Measurements from ENCODE around the gene THSD4.

THSD4 gene

DNA sequence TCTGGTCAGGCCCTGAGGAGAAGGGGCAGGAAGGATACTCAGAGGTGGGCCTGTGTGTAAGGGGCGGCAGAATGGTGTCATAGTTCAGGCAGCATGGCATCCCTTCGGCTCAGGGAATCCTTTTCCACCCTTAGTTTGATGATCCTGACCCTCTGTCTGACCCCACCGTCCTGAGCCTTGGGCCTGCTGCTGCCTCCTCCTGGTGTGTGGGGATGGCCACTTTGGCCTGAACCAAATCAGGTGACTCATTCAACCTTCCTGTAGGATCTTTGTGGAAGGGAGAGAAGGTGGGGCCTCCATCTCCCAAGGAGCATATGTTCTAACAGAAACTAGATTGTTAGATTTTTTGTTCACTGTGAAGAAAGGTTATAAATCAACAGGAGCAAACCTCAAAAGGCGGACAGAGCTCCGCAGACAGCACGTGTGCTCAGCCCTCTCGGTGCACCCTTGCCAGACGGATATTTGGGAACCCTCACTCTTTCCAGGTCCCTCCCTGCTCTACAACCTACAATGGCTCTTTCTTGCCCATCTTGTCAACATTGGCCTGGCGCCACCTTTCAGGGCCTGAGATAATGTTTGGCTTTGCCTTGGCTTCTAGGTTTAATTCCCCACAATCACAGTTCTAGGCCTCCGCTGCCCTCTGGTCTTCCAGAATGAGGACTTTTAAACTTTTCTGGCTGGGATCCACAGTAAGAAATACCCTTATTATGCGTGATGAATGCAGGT lies 21.7 kb downstream of the THSD4 start:
- Histone ChIP-seq H4K20me1 (no peaks in the 10 kb centered on the region), H3K27ac (peak overlapping the region in 2 of 11 experiments; percentile 15 to 29; a peak in 1 of 22 replicates), H3K4me2 (peak overlapping the region in 7 of 11 experiments; percentile 6 to 65 (median 45); a peak in 10 of 22 replicates), H3K9me3 (replicated peaks in 1 of 11) (peaks cover 0 to 9% (median 0%) of the 10 kb centered on the region in 11 experiments; a peak in 4 of 22 replicates), H3K27me3 (no peaks in the 10 kb centered on the region), H3K36me3 (no peaks in the 10 kb centered on the region), H3K9ac (no peak overlapping the region), H3K4me3 (no peak overlapping the region), H3K4me1 (peaks cover 0 to 13% (median 9%) of the 10 kb centered on the region in 10 experiments; a peak in 11 of 20 replicates)
- TF ChIP-seq Cebpa-rat (IDR thresholded peaks at IDR 0.05): no peak

DNA sequence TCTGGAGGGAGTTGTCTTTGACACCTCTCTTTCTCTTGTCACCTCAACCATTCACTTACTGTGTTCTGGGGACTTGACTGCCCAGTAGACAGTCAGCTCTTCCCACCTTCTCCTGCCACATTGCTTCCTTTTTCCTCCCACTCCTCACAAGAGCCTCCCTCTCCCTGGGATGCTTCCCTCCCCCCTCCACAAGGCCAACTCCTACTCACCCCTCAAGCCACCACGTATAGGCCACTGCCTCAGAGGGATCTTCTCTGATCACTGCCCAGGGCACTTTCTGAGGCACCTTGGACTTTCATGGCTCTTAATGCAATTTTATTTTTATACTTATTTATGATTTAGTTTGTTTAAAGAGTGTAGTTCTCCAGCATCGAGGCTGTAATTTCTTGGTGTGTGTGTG lies 23.2 kb downstream of the THSD4 start:
- H3K4me3 ChIP-seq: no peak overlapping the region
- H4K20me1 ChIP-seq: no peaks in the 10 kb centered on the region
- no peak for TF ChIP-seq Cebpa-rat (IDR thresholded peaks at IDR 0.05)
- H3K9me3 ChIP-seq (replicated peaks in 1 of 11): peaks cover 0 to 9% (median 0%) of the 10 kb centered on the region in 11 experiments; a peak in 4 of 22 replicates
- H3K27ac ChIP-seq: no peak overlapping the region
- no peak overlapping the region for H3K4me2 ChIP-seq
- H3K36me3 ChIP-seq: no peaks in the 10 kb centered on the region
- H3K9ac ChIP-seq: no peak overlapping the region
- peaks cover 0 to 13% (median 9%) of the 10 kb centered on the region in 10 experiments; a peak in 11 of 20 replicates for H3K4me1 ChIP-seq
- H3K27me3 ChIP-seq: no peaks in the 10 kb centered on the region

DNA sequence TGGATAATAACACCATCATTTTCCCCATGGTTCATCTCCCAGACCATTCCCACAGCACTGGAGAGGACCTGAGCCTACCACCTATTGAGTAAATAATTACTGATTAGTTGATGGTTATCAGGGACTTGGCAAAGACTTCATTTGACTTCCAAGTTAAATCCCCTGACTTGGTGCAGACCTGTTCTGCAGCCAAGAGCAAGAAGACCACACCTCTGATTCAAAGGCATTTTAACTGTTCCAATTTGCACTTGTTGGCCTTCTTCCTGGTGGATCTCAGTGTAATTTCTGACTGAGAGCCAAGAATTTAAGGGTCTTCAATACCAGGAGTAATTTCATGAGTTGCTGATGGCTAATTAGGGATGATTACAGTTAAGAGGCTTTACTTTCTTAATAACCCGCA lies 24.0 kb downstream of the THSD4 start:
- Histone ChIP-seq H3K9me3 (replicated peaks in 1 of 11) (peaks cover 0 to 9% (median 0%) of the 10 kb centered on the region in 11 experiments; a peak in 4 of 22 replicates), H3K27ac (no peak overlapping the region), H3K36me3 (no peaks in the 10 kb centered on the region), H3K4me3 (no peak overlapping the region), H3K4me2 (no peak overlapping the region), H3K9ac (no peak overlapping the region), H4K20me1 (no peaks in the 10 kb centered on the region), H3K4me1 (peaks cover 0 to 13% (median 9%) of the 10 kb centered on the region in 10 experiments; a peak in 11 of 20 replicates), H3K27me3 (no peaks in the 10 kb centered on the region)
- TF ChIP-seq Cebpa-rat (IDR thresholded peaks at IDR 0.05): no peak

- H4K20me1 ChIP-seq: no peaks in the 10 kb centered on the region
- H3K9me3 ChIP-seq (replicated peaks in 1 of 11): peaks cover 0 to 9% (median 0%) of the 10 kb centered on the region in 11 experiments; a peak in 4 of 22 replicates
- H3K4me2 ChIP-seq: no peak overlapping the region
- H3K4me1 ChIP-seq: peaks cover 0 to 6% (median 4%) of the 10 kb centered on the region in 10 experiments; a peak in 11 of 20 replicates
- H3K9ac ChIP-seq: no peak overlapping the region
- TF ChIP-seq Cebpa-rat (IDR thresholded peaks at IDR 0.05): no peak
- no peak overlapping the region for H3K4me3 ChIP-seq
- no peaks in the 10 kb centered on the region for H3K36me3 ChIP-seq
- no peaks in the 10 kb centered on the region for H3K27me3 ChIP-seq
- H3K27ac ChIP-seq: no peak overlapping the region
Measured at GRCh38 chr15:71141572-71141971, 26.3 kb downstream of the THSD4 start.

DNA sequence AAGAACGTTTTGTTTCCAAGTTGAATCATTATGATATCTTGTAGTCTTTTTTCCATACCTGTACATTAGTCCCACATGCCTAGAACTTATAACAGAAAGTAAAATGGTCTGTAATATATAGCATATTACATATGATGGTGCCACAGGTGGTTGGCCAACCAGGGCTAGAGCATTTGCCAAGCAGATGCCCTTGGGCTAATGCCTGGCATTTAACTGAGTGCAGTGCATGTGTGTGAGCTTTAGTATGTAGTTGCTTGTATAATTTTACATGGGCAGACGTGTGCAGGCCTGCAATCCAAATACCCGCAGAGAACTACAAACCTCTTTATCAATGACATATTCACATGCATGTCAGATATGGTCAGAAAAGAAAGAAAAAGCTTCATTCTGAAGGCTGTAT lies 27.5 kb downstream of the THSD4 start:
- Histone ChIP-seq H4K20me1 (no peaks in the 10 kb centered on the region), H3K4me2 (no peak overlapping the region), H3K9me3 (replicated peaks in 1 of 11) (peaks cover 0 to 8% (median 0%) of the 10 kb centered on the region in 11 experiments; a peak in 4 of 22 replicates), H3K36me3 (no peaks in the 10 kb centered on the region), H3K4me1 (no peaks in the 10 kb centered on the region), H3K4me3 (no peak overlapping the region), H3K9ac (no peak overlapping the region), H3K27me3 (no peaks in the 10 kb centered on the region), H3K27ac (no peak overlapping the region)
- TF ChIP-seq Cebpa-rat (IDR thresholded peaks at IDR 0.05): no peak

DNA sequence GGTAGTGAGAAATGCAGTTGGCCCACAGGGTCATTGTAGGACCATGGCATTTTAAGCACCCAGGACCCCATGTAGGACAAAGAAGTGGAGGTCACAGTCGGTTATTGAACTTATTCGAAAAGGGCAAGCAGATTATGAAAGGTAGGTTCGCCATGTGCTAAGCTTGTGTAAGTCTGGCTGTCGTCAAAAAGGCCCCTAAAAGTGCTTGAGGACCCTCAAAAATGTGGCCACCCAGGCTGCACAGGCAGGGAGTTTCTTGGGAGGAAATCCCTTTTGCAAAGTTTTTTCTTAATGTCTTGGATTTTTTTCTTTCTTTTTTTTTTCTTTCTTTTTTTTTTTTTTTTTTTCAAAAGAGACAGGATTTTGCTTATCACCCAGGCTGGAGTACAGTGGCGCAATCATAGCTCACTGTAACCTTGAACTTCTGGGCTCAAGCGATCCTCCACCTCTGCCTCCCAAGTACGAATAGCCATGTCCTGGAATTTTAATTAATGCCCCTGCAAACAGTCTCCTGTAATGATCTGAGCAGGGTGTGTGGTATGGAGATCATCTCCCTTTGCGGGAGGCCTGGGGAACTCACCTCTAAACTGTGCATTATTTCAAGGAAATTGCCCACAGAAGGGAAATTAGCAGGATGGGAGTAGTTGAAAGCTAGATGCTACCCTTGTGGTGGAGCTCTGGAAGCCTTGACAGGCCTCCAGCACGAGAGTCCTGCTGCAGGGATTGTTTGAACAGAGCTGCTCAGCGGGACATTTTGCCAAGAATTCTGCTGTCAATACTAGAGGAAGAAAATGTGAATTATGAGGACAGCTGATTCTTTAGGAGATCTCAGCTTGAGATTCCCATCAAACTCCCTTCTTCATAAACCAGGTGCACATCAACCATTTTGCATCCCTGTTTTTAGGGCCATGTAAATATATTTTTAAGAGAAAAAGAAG lies 28.4 kb downstream of the THSD4 start:
- Histone ChIP-seq H3K27me3 (no peaks in the 10 kb centered on the region), H3K4me2 (no peak overlapping the region), H3K27ac (no peak overlapping the region), H4K20me1 (no peaks in the 10 kb centered on the region), H3K36me3 (no peaks in the 10 kb centered on the region), H3K9me3 (replicated peaks in 1 of 11) (no peaks in the 10 kb centered on the region; a peak in 1 of 22 replicates), H3K9ac (no peak overlapping the region), H3K4me1 (no peaks in the 10 kb centered on the region), H3K4me3 (no peak overlapping the region)
- TF ChIP-seq Cebpa-rat (IDR thresholded peaks at IDR 0.05): no peak

GRCh38 chr15:71145648-71146047 lies 30.4 kb downstream of the THSD4 start:
- Histone ChIP-seq H3K27ac (no peak overlapping the region), H3K4me2 (no peak overlapping the region)
- no peak for TF ChIP-seq Cebpa-rat (IDR thresholded peaks at IDR 0.05)

GRCh38 chr15:71146580-71146982 lies 31.3 kb downstream of the THSD4 start:
- no peaks in the 10 kb centered on the region for H3K4me1 ChIP-seq

More at GRCh38 chr15:71145648-71146047, 30.4 kb downstream of the THSD4 start:
- no peaks in the 10 kb centered on the region for H3K9me3 ChIP-seq (replicated peaks in 1 of 11)
- no peaks in the 10 kb centered on the region for H3K36me3 ChIP-seq
- no peak overlapping the region for H3K4me3 ChIP-seq
- no peaks in the 10 kb centered on the region for H4K20me1 ChIP-seq
- H3K9ac ChIP-seq: no peak overlapping the region
- H3K4me1 ChIP-seq: no peaks in the 10 kb centered on the region
- no peaks in the 10 kb centered on the region for H3K27me3 ChIP-seq

DNA sequence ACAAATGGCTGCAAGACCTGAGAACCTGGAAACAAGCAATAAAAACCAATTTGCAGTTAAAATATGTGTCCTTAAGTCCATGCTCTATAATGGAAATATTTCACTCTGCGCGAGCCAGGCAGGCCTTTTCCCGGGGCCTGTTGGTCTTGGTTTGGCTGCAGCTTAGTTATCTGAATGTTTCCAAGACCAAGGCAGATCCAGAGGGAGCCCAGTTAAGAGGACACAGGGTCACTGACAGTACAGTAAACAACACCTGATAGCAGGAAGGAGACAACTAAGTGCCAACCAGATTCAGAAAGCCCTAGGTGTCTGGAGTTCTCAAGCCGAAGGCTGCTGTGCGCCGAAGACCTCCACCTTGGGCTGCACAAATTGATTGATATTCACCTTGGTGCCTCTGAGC lies 32.8 kb downstream of the THSD4 start:
- Histone ChIP-seq H3K27me3 (no peaks in the 10 kb centered on the region), H3K4me3 (no peak overlapping the region), H4K20me1 (no peaks in the 10 kb centered on the region), H3K27ac (no peak overlapping the region), H3K9me3 (replicated peaks in 1 of 11) (no peaks in the 10 kb centered on the region), H3K4me1 (no peaks in the 10 kb centered on the region), H3K36me3 (no peaks in the 10 kb centered on the region), H3K9ac (no peak overlapping the region), H3K4me2 (no peak overlapping the region)
- TF ChIP-seq Cebpa-rat (IDR thresholded peaks at IDR 0.05): no peak

More at GRCh38 chr15:71146580-71146982, 31.3 kb downstream of the THSD4 start:
- Histone ChIP-seq H3K27me3 (no peaks in the 10 kb centered on the region), H3K4me3 (no peak overlapping the region), H3K36me3 (no peaks in the 10 kb centered on the region), H3K9ac (no peak overlapping the region), H3K9me3 (replicated peaks in 1 of 11) (no peaks in the 10 kb centered on the region), H3K27ac (no peak overlapping the region), H4K20me1 (no peaks in the 10 kb centered on the region), H3K4me2 (no peak overlapping the region)
- TF ChIP-seq Cebpa-rat (IDR thresholded peaks at IDR 0.05): no peak
